Neutrophil (primary cell): Measurements from ENCODE around the gene SH2D6.

Source experiments
- H3K27ac ChIP-seq: fragments of 200-600 bp; sonication (generic); 2 replicates; pipeline ENCODE4 v1.5.1; 2016; ENCODE audit warnings: mild to moderate bottlenecking, moderate library complexity
- H3K27me3 ChIP-seq: fragments of 200-600 bp; sonication (generic); 2 replicates; pipeline ENCODE4 v1.6.0; 2016; ENCODE audit warnings: mild to moderate bottlenecking
- H3K36me3 ChIP-seq: fragments of 200-600 bp; sonication (generic); 2 replicates; pipeline ENCODE4 v1.5.1; 2017
- H3K4me1 ChIP-seq, 2 experiments: fragments of 200-600 bp in 1 of 2; sonication (generic) in 1 of 2; 1 replicate in 1 of 2; 2 replicates in 1 of 2; pipeline versions ENCODE4 v1.5.1 to v1.6.1; 2013 to 2016; ENCODE audit warnings: low read depth in 1 of 2, low read length in 1 of 2, mild to moderate bottlenecking in 1 of 2, moderate library complexity in 1 of 2; ENCODE audit not compliant: control insufficient read depth in 1 of 2, insufficient read depth in 1 of 2
- H3K4me3 ChIP-seq, 2 experiments: fragments of 200-600 bp in 1 of 2; sonication (generic) in 1 of 2; 1 replicate in 1 of 2; 2 replicates in 1 of 2; pipeline ENCODE4 v1.5.1; 2013 to 2016; ENCODE audit warnings: low read depth in 1 of 2, low read length in 1 of 2, mild to moderate bottlenecking in 1 of 2, moderate library complexity in 1 of 2
- H3K9me3 ChIP-seq: fragments of 200-600 bp; sonication (generic); 2 replicates; pipeline ENCODE4 v1.5.1; 2016
- TF ChIP-seq, protein P1 (sequence below): fragments of 200-600 bp; sonication (generic); IDR thresholded peaks from 2 replicates; pipeline ENCODE4 v1.5.1; 2016; ENCODE audit warnings: antibody characterized with exemption

Gene SH2D6

DNA sequence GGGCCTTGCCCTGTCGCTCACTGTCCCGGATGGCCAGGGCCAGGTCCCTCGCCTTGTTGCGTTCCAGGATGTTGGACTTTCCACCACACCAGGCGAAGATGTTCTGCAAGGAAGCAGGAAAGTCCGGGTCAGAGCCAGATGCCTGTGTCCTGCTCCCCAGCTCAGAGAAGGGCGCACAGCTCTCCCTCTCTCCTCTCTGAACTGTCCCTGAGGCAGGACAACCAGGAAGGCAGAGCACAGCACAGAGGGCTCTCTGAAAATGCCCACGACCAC is 19.4 kb upstream of the SH2D6 start:
- Histone ChIP-seq H3K4me1 (peaks cover 24 to 27% of the 10 kb centered on the region in 2 experiments), H3K27ac (no peak overlapping the region), H3K9me3 (no peaks in the 10 kb centered on the region), H3K27me3 (no peaks in the 10 kb centered on the region), H3K4me3 (no peak overlapping the region), H3K36me3 (peaks cover 76% of the 10 kb centered on the region)
- TF ChIP-seq, protein P1, sequence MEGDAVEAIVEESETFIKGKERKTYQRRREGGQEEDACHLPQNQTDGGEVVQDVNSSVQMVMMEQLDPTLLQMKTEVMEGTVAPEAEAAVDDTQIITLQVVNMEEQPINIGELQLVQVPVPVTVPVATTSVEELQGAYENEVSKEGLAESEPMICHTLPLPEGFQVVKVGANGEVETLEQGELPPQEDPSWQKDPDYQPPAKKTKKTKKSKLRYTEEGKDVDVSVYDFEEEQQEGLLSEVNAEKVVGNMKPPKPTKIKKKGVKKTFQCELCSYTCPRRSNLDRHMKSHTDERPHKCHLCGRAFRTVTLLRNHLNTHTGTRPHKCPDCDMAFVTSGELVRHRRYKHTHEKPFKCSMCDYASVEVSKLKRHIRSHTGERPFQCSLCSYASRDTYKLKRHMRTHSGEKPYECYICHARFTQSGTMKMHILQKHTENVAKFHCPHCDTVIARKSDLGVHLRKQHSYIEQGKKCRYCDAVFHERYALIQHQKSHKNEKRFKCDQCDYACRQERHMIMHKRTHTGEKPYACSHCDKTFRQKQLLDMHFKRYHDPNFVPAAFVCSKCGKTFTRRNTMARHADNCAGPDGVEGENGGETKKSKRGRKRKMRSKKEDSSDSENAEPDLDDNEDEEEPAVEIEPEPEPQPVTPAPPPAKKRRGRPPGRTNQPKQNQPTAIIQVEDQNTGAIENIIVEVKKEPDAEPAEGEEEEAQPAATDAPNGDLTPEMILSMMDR, result no peak

DNA sequence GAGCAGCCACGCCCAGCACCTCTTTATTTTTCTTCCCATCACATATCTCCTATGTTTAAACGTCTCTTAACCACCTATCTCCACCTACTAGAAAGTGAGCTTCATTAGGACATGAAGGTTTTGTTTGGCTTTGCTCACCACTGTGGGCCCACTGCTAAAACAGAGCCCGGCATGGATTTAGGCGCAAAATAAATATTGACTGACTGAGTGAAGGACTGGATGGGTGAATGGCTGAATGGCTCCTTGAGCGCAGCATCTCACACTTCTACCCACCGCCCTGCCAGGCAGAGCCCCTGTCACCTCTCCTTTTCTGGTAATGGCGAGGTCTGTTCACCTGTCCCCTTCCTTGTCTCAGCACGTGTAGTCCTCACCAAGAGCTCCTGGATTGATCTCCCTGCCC is 18.5 kb upstream of the SH2D6 start:
- Histone ChIP-seq H3K27ac (no peak overlapping the region), H3K4me1 (peaks cover 33 to 35% of the 10 kb centered on the region in 2 experiments), H3K36me3 (peaks cover 67% of the 10 kb centered on the region), H3K27me3 (no peaks in the 10 kb centered on the region), H3K4me3 (no peak overlapping the region), H3K9me3 (no peaks in the 10 kb centered on the region)
- TF ChIP-seq, protein P1, result no peak

DNA sequence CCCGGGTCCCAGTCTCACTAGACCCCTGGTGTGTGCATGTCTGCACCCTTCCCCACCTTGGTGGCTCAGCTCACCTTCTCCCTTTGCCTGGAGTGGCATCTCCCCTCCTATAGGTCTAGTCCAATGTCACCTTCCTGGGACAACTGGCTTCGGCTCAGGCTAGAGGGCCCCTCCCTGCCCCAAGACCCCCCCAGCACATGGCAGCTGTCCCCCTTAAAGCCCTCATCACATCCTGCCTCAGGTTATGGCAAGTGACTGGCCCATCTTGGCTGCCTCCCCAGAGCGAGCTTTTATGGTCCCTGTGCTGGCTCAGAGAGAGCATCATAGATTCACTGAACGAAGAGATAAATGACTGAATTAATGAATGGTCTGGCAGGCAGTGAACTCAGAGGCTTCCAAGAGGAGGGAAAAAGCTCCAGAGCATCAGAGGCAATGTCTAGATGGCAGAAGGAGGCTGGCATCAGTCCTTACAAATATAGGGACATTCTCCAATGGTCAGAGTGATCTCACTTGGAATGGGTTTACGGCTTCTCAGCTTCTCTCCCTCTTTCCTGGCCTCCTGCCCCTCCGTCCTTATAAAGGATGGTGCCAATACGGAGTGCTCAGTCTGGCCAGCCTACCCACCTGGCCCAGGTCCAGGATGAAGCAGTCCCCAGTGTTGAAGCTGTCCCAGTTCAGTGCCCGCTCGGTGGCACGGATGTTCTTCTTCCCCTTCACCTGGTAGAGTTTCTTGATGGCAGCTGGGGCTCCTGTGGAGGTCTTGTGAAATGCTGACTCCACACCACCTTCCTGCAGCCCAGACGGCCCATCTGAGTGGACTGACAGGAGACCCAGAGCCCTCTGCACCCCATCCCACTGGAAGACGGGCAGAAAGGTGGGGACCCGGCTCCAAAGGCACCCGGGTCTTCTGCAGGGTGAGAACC is 17.7 kb upstream of the SH2D6 start:
- TF ChIP-seq, protein P1, result no peak
- peaks cover 59% of the 10 kb centered on the region for H3K36me3 ChIP-seq

DNA sequence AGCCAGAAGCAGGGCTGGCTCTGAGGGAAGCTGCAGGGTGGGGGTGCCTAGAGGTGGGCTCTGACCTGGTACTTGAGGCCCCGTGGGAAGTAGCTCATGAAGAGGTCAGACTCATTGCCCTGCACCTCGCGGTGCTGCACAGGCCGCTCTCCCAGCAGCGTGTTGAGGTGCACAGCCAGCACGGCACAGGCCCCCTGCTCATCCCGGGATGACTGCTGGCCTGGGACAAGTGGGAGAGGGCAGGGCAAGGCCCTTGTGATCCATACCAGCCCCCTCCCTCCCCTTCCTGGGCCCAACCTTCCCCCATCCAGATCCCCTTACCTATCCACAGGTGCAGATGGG is 17.1 kb upstream of the SH2D6 start:
- H3K9me3 ChIP-seq, result no peaks in the 10 kb centered on the region
- no peaks in the 10 kb centered on the region for H3K27me3 ChIP-seq
- H3K27ac ChIP-seq, result peak overlapping the region; percentile 72
- peaks cover 47 to 49% of the 10 kb centered on the region in 2 experiments for H3K4me1 ChIP-seq
- H3K4me3 ChIP-seq, result peak overlapping the region in 1 of 2 experiments; percentile 27
- TF ChIP-seq, protein P1, result no peak
- peaks cover 53% of the 10 kb centered on the region for H3K36me3 ChIP-seq

More for the DNA sequence above, 17.7 kb upstream of the SH2D6 start:
- Histone ChIP-seq H3K27me3 (no peaks in the 10 kb centered on the region), H3K27ac (peak overlapping the region; percentile 72), H3K4me1 (peaks cover 41 to 43% of the 10 kb centered on the region in 2 experiments), H3K9me3 (no peaks in the 10 kb centered on the region), H3K4me3 (no peak overlapping the region)

DNA sequence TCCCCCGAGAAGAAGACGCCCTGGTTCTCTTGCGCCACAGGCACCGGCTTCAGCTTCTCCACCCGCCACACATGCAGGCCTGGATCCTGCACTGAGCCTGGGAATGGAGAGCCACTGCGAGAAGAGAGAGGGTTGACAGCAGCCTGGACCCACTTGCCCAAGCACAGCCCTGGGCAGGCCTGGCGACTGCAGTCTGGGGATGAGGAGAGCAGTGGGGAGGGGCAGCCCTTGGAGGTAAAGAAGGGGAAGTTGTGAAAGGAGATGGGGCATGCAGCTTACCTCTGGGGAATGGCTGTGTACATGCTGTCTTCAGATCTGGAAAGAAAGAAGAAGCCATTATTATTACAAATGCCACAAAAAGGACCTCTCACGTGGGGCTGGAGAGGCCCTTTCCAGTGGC is 16.7 kb upstream of the SH2D6 start:
- Histone ChIP-seq H3K4me3 (peak overlapping the region in 1 of 2 experiments; percentile 27), H3K9me3 (no peaks in the 10 kb centered on the region), H3K27ac (peak overlapping the region; percentile 72), H3K27me3 (no peaks in the 10 kb centered on the region), H3K4me1 (peaks cover 51 to 53% of the 10 kb centered on the region in 2 experiments), H3K36me3 (peaks cover 49% of the 10 kb centered on the region)
- TF ChIP-seq, protein P1, result no peak
